Measurements from ENCODE around the gene FOXN4. TPM values are rescaled to one million over a fixed set of nuclear protein-coding genes. Genes with fewer than 3 reads are reported as not detected.

The FOXN4 gene
- total and polyA plus RNA-seq, 8 donors, result 0.51 to 2.0 (median 1.1) TPM; not detected in 2

- H3K36me3 ChIP-seq, result peaks cover 0 to 34% of the 10 kb centered on the region in 2 donors
- H3K4me1 ChIP-seq, result no peaks in the 10 kb centered on the region
- H3K27ac ChIP-seq, result no peak overlapping the region
- DNase-seq (peak; percentile 29 to 87 (median 61)), ATAC-seq (peak; percentile 91)
- H3K9me3 ChIP-seq, result no peaks in the 10 kb centered on the region
- H3K4me3 ChIP-seq, result no peak overlapping the region
- TF ChIP-seq, protein P1, sequence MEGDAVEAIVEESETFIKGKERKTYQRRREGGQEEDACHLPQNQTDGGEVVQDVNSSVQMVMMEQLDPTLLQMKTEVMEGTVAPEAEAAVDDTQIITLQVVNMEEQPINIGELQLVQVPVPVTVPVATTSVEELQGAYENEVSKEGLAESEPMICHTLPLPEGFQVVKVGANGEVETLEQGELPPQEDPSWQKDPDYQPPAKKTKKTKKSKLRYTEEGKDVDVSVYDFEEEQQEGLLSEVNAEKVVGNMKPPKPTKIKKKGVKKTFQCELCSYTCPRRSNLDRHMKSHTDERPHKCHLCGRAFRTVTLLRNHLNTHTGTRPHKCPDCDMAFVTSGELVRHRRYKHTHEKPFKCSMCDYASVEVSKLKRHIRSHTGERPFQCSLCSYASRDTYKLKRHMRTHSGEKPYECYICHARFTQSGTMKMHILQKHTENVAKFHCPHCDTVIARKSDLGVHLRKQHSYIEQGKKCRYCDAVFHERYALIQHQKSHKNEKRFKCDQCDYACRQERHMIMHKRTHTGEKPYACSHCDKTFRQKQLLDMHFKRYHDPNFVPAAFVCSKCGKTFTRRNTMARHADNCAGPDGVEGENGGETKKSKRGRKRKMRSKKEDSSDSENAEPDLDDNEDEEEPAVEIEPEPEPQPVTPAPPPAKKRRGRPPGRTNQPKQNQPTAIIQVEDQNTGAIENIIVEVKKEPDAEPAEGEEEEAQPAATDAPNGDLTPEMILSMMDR (IDR thresholded peaks at IDR 0.05), result peak; percentile 49 to 56
- intact Hi-C loops (cut with DNase I), result no loop called here
- no peaks in the 10 kb centered on the region for H3K27me3 ChIP-seq
Measured at GRCh38 chr12:109264095-109264942, 44.8 kb downstream of the FOXN4 start.

DNA sequence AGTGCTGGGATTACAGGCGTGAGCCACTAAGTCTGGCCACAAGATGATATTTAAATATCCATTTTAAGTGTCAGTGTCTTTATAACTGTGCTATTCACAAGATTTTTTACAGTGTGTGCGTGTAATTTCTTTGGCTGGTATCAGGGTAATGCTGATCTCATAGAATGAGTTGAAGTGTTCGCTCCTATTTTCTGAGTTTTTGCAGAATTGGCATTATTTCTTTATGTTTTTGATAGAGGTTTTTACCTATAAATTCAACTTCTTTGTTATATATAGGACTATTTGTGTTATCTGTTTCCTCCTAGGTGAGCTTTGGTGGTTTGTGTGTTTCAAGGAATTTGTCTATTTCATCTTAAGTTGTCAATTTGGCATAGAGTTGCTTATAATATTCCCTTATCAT is 45.6 kb downstream of the FOXN4 start:
- Histone ChIP-seq H3K36me3 (peaks cover 0 to 40% of the 10 kb centered on the region in 2 donors), H3K9me3 (no peaks in the 10 kb centered on the region), H3K4me1 (no peaks in the 10 kb centered on the region), H3K27ac (no peak overlapping the region), H3K27me3 (no peaks in the 10 kb centered on the region), H3K4me3 (no peak overlapping the region)
- intact Hi-C loops (cut with DNase I), result no loop called here
- no peak for ATAC-seq
- TF ChIP-seq, protein P1 (IDR thresholded peaks at IDR 0.05), result no peak
- DNase-seq, result no peak

DNA sequence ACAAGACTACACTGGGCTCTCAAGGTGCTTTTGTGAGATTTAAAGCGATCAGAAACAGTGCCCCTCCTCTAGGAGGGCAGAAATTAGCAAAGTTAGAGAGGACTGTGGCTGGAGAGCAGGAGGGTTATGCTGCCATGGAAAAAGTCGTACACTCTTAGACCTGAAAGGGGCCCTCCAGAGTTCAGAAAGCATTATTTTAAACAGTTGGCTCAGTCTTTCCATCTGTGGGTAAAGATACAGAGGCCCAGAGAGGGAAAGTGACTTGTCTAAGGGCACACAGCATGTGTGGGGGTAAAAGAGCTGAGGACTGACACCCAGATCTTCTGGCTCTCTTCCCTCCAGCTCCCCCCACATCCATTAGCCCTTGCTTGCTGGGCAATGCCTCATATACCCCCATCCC is 47.1 kb downstream of the FOXN4 start:
- Histone ChIP-seq H3K4me1 (no peaks in the 10 kb centered on the region), H3K27ac (no peak overlapping the region), H3K27me3 (no peaks in the 10 kb centered on the region), H3K36me3 (peaks cover 0 to 40% of the 10 kb centered on the region in 2 donors), H3K9me3 (no peaks in the 10 kb centered on the region), H3K4me3 (no peak overlapping the region)
- TF ChIP-seq, protein P1 (IDR thresholded peaks at IDR 0.05), result no peak
- no peak for DNase-seq
- intact Hi-C loops (cut with DNase I), result no loop called here
- no peak for ATAC-seq

GRCh38 chr12:109261087-109261486 is 48.0 kb downstream of the FOXN4 start:
- Histone ChIP-seq H3K27me3 (no peaks in the 10 kb centered on the region), H3K4me3 (no peak overlapping the region), H3K9me3 (no peaks in the 10 kb centered on the region), H3K4me1 (no peaks in the 10 kb centered on the region), H3K27ac (no peak overlapping the region), H3K36me3 (peaks cover 0 to 35% of the 10 kb centered on the region in 2 donors)
- ATAC-seq (no peak), DNase-seq (no peak)
- TF ChIP-seq, protein P1 (IDR thresholded peaks at IDR 0.05), result no peak
- intact Hi-C loops (cut with DNase I), result no loop called here

- no peak for DNase-seq
- Histone ChIP-seq H3K9me3 (no peaks in the 10 kb centered on the region), H3K27me3 (no peaks in the 10 kb centered on the region), H3K27ac (no peak overlapping the region), H3K36me3 (peaks cover 0 to 21% of the 10 kb centered on the region in 2 donors), H3K4me3 (no peak overlapping the region), H3K4me1 (no peaks in the 10 kb centered on the region)
- TF ChIP-seq, protein P1 (IDR thresholded peaks at IDR 0.05), result no peak
- no peak for ATAC-seq
- intact Hi-C loops (cut with DNase I), result no loop called here
Measured at GRCh38 chr12:109259545-109259895, 49.6 kb downstream of the FOXN4 start.
